K562 (cell line): ENCODE measurements around the gene ATG7.

Experiments used
- CEBPB ChIP-seq: fragments of 450-650 bp; IDR thresholded peaks from 2 replicates; pipeline ENCODE4 v1.6.1; 2016; ENCODE audit warnings: missing genetic modification characterization, missing compliant biosample characterization
- CHD1 ChIP-seq: fragments of 200-600 bp; sonication (generic); IDR thresholded peaks from one replicate; pipeline ENCODE4 v1.6.1; 2012; ENCODE audit warnings: mild to moderate bottlenecking, moderate library complexity, low read length, inconsistent platforms
- DPF2 ChIP-seq: fragments of 450-650 bp; IDR thresholded peaks from 2 replicates; pipeline ENCODE4 v1.6.1; 2016
- ELF4 ChIP-seq: fragments of 450-650 bp; formaldehyde crosslinking; IDR thresholded peaks from 2 replicates; pipeline ENCODE4 v1.4.0; 2022; ENCODE audit warnings: missing genetic modification characterization
- EP300 ChIP-seq: IDR thresholded peaks from 2 replicates; pipeline ENCODE4 v1.6.1; 2012; ENCODE audit warnings: low read length, improper control_type of control experiment
- FOXP1 ChIP-seq: sonication (generic); formaldehyde crosslinking; IDR thresholded peaks from 2 replicates; pipeline ENCODE4 v1.8.0; 2022; ENCODE audit warnings: mild to moderate bottlenecking, missing genetic modification reagents
- MIER1 ChIP-seq: fragments of 450-650 bp; IDR thresholded peaks from 2 replicates; pipeline ENCODE4 v1.6.1; 2016; ENCODE audit warnings: antibody characterized with exemption, mild to moderate bottlenecking, low read depth
- ZNF140 ChIP-seq: fragments of 250-450 bp; sonication (Bioruptor Pico); IDR thresholded peaks from 2 replicates; pipeline ENCODE4 v1.8.0; 2021; ENCODE audit warnings: moderate library complexity, mild to moderate bottlenecking, inconsistent platforms
- TF ChIP-seq, protein P1 (sequence below), 3 experiments: fragments of 200-800 bp in 1 of 3; sonication (Bioruptor generic) in 1 of 3; sonication (generic) in 1 of 3; formaldehyde crosslinking in 1 of 3; IDR thresholded peaks; 2 replicates each; pipeline versions ENCODE4 v1.6.1 to v1.8.0; 2016 to 2022; ENCODE audit warnings: mild to moderate bottlenecking in 2 of 3, missing compliant biosample characterization in 2 of 3, missing genetic modification characterization in 2 of 3, missing genetic modification reagents in 1 of 3
- TF ChIP-seq, protein P2 (sequence below): sonication (generic); formaldehyde crosslinking; IDR thresholded peaks from 2 replicates; pipeline ENCODE4 v1.9.0; 2022; ENCODE audit warnings: mild to moderate bottlenecking, missing genetic modification reagents

DNA sequence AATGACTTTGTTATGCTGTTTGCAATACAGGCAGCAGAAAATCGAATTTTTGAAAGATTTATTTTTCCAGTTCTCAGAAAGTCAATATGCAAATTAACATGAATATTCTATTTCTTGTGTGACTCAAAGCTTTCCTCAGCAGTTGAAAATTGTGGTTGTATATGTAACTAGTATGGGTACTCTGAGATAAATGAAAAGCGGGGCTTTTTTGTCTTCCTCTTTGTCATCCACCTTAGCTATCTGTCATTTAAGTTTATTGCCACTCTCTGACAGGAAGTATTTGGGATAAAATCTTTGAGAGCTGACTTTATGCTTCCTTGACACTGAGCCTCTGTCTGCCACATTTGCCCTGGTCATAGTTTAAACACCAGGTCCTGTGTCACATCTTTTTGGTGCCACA lies 91.5 kb downstream of the ATG7 start:
- TF ChIP-seq FOXP1 (CRISPR knock-in tag): no peak
- TF ChIP-seq EP300: no peak
- no peak for TF ChIP-seq MIER1
- TF ChIP-seq CHD1: no peak
- TF ChIP-seq, protein P1, sequence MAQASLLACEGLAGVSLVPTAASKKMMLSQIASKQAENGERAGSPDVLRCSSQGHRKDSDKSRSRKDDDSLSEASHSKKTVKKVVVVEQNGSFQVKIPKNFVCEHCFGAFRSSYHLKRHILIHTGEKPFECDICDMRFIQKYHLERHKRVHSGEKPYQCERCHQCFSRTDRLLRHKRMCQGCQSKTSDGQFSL (CRISPR knock-in tag; IDR thresholded peaks at IDR 0.05): no peak
- TF ChIP-seq, protein P1 (tag; IDR thresholded peaks at IDR 0.05): no peak
- TF ChIP-seq ELF4: no peak
- TF ChIP-seq DPF2: no peak
- TF ChIP-seq, protein P2, sequence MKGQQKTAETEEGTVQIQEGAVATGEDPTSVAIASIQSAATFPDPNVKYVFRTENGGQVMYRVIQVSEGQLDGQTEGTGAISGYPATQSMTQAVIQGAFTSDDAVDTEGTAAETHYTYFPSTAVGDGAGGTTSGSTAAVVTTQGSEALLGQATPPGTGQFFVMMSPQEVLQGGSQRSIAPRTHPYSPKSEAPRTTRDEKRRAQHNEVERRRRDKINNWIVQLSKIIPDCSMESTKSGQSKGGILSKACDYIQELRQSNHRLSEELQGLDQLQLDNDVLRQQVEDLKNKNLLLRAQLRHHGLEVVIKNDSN (CRISPR knock-in tag): no peak
- no peak for TF ChIP-seq ZNF140 (CRISPR knock-in tag)
- no peak for TF ChIP-seq CEBPB (tag)
